SH-SY5Y (cell line): ENCODE measurements around the gene CPT1C.

Source experiments
- GATA2 ChIP-seq: IDR thresholded peaks from 2 replicates; pipeline ENCODE4 v1.6.1; 2011; ENCODE audit warnings: mild to moderate bottlenecking, low read depth, low read length
- GATA3 ChIP-seq: IDR thresholded peaks from 2 replicates; pipeline ENCODE4 v1.6.1; 2011; ENCODE audit warnings: low read depth, mild to moderate bottlenecking, low read length, moderate library complexity

The CPT1C gene

DNA sequence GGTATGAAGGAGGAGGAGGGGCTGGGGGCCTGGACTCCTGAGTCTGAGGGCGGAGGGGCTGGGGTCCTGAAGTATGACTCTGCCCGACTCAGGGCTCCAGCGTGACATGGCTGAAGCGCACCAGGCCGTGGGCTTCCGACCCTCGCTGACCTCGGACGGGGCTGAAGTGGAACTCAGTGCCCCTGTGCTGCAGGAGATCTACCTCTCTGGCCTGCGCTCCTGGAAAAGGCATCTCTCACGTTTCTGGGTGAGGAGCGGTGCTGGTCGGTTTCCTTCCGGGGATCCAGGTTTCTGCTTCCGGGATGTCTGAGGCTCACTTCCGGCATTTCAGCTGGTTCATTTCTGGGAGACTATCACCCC is 1.2 kb downstream of the CPT1C start:
- TF ChIP-seq GATA2: no peak
- TF ChIP-seq GATA3: no peak

DNA sequence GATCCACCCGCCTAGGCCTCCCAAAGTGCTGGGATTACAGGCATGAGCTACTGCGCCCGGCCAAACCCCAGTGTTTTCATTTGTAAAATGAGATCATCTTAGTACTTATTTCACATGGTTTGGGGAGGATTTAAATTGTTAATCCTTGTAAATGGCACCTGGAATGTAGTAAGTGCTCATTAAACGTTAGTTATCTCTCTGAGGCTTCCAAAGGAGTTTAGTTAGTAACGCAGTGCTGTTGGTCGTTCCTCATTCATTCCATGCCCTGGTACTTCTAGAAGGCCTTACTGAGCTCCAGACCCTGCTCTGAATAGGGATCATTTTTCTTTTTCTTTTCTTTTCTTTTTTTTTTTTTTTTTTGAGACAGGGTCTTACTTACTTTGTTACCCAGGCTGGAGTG is 5.2 kb downstream of the CPT1C start:
- TF ChIP-seq GATA3 (no peak), GATA2 (no peak)

DNA sequence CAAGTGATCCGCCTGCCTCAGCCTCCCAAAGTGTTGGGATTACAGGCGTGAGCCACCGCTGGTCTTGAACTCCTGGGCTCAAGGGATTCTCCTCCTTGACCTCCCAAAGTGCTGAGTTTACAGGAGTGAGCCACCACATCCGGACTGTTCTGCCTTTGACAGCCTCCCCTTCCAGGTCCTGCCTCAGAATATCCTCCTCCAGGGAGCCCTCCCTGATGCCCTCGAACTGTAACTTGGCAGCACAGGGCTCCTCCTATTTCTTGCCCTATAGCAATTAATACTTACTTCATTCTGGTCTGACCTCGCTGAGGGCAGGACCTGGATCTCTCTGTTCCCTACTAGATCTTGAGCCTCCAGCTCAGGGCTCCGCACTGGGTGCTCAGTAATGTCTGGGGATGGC is 5.9 kb downstream of the CPT1C start:
- no peak for TF ChIP-seq GATA2

DNA sequence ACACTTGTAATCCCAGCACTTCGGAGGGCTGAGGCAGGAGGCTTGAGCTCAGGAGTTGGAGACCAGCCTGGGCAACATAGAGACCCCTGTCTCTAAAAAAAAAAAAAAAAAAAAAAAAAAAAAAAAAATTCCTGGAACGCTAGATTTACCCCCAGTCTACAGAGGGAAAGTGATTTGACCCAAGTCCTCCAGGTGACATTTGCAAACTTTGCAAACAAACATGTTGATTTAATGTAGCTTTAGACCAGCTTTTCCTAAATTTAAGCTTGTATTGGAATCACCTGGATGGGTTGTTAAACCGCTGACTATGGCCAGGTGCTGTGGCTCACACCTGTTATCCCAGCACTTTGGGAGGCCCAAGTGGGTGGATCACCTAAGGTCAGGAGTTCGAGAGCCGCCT is 8.4 kb downstream of the CPT1C start:
- TF ChIP-seq GATA3: no peak
- no peak for TF ChIP-seq GATA2

DNA sequence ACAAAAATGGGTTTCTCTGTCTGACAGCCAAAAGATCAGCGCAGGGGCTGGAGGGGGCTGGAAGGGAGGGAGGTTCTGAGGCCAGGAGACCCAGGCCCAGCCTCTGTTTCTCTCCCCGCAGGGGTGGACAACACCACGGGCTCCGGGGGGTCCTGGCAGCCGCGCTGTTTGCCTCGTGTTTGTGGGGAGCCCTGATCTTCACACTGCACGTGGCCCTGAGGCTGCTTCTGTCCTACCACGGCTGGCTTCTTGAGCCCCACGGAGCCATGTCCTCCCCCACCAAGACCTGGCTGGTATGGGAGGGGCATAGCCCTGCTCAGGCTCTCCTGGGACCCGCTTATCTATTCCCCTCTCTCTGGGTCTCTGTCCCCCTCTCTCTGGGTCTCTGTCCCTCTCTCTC is 9.6 kb downstream of the CPT1C start:
- TF ChIP-seq GATA2: no peak
- TF ChIP-seq GATA3: no peak

DNA sequence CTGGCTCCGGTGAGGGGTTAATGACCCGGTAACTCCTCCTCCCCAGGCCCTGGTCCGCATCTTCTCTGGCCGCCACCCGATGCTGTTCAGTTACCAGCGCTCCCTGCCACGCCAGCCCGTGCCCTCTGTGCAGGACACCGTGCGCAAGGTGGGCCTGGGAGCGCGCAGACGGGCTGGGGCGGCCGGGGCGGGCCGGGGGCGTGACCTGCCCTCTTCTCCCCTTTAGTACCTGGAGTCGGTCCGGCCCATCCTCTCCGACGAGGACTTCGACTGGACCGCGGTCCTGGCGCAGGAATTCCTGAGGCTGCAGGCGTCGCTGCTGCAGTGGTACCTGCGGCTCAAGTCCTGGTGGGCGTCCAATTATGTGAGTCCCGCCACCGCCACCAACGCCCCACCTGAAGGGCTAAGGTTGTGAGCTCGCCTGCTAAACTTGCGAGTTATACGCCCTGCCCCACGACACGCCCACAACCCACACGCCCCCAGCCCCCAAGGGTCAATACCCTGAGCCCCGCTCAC is 10.4 kb downstream of the CPT1C start:
- TF ChIP-seq GATA2: no peak
- no peak for TF ChIP-seq GATA3

DNA sequence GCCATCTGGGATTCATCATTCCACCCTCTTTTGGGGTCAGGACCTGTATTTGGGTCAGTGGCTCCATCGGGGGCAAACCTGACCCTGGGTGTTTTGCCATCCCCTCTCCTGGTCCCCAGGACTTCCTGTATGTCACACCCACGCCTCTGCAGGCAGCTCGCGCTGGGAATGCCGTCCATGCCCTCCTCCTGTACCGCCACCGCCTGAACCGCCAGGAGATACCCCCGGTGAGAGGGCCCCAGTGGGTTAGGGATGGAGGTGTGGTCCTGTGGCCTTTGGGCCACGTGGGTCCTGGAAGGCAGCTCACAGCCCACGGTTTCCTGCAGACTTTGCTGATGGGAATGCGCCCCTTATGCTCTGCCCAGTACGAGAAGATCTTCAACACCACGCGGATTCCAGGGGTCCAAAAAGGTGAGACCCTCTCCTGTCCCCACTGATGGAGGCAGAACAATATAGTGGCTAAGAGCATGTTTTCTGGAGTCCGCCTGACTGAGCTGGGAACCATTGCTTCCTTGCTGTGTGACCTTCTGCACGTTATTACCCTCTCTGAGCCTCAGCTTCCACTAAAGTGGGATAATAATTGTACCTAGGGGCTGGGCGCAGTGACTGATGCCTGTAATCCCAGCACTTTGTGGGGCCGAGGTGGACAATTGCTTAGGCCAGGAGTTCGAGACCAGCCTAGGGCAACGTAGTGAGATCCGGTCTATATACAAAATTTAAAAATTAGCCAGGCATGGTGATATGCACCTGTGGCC is 14.1 kb downstream of the CPT1C start:
- TF ChIP-seq GATA3: no peak
- TF ChIP-seq GATA2: no peak

DNA sequence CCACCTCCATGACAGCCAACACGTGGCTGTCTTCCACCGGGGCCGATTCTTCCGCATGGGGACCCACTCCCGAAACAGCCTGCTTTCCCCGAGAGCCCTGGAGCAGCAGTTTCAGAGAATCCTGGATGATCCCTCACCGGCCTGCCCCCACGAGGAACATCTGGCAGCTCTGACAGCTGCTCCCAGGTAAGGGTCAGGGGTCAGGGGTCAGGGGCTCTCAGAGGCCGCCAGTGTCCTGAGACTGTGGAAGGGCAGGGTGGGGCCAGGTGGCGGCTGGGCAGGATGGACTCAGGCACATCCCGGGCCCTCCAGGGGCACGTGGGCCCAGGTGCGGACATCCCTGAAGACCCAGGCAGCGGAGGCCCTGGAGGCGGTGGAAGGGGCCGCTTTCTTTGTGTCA is 15.0 kb downstream of the CPT1C start:
- no peak for TF ChIP-seq GATA2
- no peak for TF ChIP-seq GATA3

DNA sequence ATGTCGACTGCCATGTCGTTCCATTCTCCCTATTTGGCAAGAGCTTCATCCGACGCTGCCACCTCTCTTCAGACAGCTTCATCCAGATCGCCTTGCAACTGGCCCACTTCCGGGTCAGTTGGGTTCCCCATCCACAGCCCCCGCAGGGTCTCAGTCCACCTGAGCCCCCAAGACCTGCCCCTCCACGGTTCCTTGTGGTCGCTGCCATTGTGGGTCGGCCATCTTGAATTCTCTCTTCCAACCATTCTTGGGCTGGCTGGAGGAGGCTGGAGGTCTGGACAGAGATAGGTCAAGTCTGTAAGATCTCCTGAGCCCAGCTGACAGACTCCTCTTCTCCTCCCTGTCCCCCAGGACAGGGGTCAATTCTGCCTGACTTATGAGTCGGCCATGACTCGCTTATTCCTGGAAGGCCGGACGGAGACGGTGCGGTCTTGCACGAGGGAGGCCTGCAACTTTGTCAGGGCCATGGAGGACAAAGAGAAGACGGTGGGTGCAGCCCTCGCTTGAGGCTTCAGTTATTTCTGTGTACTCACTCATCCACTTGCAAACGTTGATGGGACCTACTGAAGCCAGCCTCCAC is 19.5 kb downstream of the CPT1C start:
- no peak for TF ChIP-seq GATA3

DNA sequence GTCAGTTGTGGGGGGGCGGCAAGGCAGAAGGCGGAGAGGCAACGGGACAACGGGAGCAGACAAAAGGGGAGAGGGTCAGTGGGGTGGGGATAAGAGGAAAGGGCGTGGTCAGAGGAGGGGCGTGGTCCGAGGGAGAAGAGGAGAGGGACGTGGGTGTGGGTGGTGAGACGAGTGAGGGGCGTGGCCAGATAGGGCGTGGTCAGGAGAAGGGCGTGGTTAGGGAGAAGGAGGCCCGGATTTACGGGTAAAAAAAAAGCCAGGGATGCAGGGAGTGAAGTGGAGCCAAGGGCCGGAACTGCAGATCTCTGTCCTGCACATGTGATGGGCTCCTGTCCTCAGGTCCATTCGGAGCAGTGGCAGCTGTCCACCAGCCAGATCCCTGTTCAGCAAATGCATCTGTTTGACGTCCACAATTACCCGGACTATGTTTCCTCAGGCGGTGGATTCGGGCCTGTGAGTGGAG is 21.5 kb downstream of the CPT1C start:
- no peak for TF ChIP-seq GATA3
- TF ChIP-seq GATA2: no peak

DNA sequence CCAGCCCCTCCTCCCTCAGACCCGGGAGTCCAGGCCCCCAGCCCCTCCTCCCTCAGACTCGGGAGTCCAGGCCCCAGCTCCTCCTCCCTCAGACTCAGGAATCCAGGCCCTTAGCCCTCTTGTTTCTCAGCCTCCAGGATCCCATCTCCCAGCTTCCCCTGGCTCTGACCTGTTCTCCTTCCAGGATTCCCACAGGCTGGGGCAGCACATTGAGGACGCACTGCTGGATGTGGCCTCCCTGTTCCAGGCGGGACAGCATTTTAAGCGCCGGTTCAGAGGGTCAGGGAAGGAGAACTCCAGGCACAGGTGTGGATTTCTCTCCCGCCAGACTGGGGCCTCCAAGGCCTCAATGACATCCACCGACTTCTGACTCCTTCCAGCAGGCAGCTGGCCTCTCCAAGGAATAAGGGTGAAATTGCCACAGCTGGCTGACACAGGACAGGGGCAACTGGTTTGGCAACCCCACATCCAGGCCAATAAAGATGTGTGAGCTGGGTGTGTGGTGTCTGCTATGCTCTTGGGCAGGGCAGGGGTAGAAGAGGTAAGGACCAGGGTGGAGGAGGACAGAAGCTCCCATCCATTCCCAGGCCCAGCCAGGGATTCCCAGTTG is 22.4 kb downstream of the CPT1C start:
- no peak for TF ChIP-seq GATA3
- TF ChIP-seq GATA2: no peak

DNA sequence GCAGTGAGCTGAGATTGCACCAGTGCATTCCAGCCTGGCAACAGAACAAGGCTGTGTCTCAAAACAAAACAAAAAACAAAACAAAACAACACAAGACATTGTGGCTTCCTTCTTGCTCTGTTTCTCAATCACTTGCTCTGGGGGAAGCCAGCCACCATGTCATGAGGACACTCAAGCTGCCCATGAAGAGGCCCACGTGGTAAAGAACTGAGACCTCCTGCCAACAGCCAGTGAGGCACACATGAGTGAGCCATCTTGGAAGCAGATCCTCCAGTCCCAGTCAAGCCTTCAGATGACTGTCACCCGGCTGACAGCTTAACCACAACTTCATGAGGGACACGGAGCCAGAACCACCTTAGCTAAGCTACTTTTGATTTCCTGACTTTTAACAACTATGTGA is 25.2 kb downstream of the CPT1C start:
- no peak for TF ChIP-seq GATA3
- TF ChIP-seq GATA2: no peak

DNA sequence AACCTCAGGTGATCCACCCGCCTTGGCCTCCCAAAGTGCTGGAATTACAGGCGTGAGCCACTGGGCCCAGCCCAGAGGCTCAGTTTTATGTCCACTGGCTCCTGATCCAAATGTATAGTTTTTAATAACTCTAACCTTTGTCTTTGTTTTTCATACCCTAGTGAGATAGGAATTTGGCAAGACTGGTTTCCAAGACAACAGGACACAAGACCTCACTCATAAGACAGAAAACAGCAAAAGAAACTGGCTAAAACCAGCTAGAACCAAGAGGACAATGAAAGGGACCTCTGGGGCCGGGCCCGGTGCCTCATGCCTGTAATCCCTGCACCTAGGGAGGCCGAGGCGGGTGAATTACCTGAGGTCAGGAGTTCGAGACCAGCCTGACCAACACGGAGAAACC is 27.6 kb downstream of the CPT1C start:
- TF ChIP-seq GATA3 (no peak), GATA2 (no peak)

DNA sequence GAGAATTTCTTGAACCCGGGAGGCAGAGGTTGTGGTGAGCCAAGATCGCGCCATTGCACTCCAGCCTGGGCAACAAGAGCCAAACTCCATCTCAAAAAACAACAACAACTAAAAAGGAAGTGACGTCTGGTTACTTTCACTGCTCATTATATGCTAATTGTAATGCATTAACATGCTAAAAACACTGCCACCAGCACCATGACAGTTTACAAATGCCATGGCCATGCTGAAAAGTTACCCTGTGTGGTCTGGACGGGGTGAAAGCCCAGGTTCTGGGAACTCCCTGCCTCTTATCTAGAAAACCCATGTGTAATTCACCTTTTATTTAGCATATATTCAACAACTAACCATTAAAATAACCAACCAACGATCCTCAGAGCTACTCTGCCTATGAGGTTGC is 28.1 kb downstream of the CPT1C start:
- TF ChIP-seq GATA3: no peak
- no peak for TF ChIP-seq GATA2
